Activated CD4-positive, alpha-beta T cell treated with anti-CD3 and anti-CD28 coated beads for 4 hours (primary cell): ENCODE measurements around the gene IL1RN.

Experiments
- DNase-seq, 2 donors: peaks; one replicate each; pipeline ENCODE4 v3.0.0-alpha.2; 2020

Gene IL1RN

GRCh38 chr2:113129519-113130078, 2.2 kb downstream of the IL1RN start:
- no peak for DNase-seq

- no peak for DNase-seq
Measured at GRCh38 chr2:113131352-113132185, 4.2 kb downstream of the IL1RN start.

- no peak for DNase-seq
Measured at GRCh38 chr2:113132414-113133021, 5.1 kb downstream of the IL1RN start.

- no peak for DNase-seq
Measured at GRCh38 chr2:113133704-113134598, 6.6 kb downstream of the IL1RN start.

GRCh38 chr2:113134717-113135116, 7.3 kb downstream of the IL1RN start:
- no peak for DNase-seq

DNA sequence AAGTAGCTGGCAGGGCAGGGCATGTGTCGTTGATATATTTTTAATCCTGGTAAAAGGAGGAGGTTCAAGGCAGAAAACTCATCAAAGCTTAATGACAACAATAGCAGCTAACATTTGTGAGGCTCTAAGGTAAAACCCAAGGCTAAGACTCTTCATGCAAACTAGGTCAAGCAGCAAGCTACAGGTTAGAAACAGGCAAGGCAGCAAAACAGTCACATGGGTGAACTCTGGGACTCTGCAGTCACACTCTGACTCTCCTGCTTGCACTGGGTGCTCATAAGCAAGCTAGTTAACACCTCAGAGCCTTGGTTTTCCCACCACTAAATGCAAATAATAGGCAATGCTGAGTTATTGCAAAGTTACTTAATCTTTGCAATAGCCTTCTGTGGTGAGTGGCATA, 7.9 kb downstream of the IL1RN start:
- no peak for DNase-seq

DNA sequence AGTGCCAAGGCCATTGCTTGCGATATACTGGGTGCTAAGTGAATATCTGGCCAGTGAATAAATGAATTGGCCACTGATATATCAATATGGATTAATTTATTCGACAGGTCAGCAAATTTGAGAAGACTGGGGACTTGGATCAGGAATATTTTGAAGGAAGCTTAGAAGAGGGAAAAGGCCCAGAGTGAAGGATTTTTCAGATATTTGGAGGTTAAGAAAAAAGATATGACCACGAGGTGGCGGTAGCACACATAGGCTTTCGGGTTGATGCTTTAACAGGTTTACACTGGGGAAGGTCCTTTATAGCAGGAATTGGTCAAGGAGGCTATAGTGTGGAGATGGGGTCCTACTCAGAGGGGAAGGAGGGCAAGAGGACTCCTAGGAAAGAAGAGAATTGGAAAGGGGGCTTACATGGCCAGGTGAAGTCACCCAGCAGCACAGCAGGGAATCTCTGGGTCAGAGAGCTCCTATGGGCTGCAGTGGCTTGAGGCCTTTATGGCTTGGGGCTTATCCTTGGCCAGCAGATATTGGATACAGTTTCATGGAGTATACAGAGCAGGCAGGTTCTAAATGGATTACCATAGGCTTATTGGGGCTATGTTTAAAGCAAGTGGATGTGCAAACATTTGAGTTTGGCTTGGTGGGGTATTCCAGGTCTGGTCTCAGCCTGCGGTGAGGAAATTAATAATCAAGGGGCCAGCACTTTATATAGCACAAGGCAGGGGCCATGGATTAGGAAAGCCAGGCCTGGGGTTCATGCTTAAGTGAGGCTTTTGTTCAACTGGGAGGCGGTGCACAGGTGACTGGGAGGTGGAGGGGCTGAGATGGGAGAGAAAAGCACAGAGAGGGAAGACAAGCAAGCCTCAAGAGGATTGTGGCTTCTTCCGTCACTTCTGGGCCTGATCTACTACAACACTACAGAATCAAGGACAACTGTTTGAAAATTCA, 9.7 kb downstream of the IL1RN start:
- peak; percentile 17 to 52 for DNase-seq

GRCh38 chr2:113137827-113138226, 10.4 kb downstream of the IL1RN start:
- DNase-seq: no peak

DNA sequence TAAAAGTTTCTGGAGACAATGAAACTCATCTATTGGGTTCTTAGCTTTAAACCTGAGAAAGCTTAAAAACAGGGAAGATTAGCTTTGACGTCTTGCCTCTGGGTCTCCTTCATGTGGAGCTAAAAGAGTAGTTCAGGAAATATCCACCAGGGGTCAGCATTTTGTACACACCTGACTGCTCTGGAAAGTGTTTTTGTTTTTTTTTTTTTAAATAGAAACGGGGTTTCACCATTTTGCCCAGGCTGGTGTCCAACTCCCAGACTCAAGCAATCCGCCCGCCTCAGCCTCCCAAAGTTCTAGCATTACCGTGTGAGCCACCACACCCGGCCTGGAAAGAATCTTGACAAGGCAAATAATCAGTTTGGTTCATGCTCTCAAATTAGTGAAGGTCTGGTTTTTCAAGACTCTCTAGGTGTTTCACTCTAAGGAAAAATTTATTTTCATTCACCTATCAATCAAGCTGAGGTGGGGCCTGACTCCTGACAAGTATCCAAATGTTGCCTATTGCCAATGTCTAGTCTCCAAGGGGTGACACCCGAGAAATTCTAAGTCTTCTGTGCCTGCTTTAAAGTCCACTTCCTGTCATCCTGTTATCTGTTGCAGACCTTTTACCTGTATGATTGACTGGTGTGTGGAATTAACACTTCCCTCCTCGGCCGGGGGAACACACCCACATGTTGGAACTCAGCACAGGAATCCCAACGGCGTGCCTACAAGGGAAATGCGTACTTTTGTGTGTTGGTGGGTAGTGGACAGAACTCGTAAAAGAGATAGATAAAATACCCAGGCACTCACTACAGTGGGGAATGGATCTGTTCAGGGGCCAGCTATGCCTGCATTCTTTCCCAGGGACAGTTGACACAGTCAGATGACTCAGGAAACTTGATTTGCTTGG, 11.3 kb downstream of the IL1RN start:
- DNase-seq: peak; percentile 44 to 74

- no peak for DNase-seq
Measured at GRCh38 chr2:113141451-113141850, 14.1 kb downstream of the IL1RN start.

- no peak for DNase-seq
Measured at GRCh38 chr2:113142290-113142689, 14.9 kb downstream of the IL1RN start.

GRCh38 chr2:113144259-113144658, 16.9 kb downstream of the IL1RN start:
- DNase-seq: no peak

GRCh38 chr2:113148606-113149552, 21.5 kb downstream of the IL1RN start:
- DNase-seq: no peak

DNA sequence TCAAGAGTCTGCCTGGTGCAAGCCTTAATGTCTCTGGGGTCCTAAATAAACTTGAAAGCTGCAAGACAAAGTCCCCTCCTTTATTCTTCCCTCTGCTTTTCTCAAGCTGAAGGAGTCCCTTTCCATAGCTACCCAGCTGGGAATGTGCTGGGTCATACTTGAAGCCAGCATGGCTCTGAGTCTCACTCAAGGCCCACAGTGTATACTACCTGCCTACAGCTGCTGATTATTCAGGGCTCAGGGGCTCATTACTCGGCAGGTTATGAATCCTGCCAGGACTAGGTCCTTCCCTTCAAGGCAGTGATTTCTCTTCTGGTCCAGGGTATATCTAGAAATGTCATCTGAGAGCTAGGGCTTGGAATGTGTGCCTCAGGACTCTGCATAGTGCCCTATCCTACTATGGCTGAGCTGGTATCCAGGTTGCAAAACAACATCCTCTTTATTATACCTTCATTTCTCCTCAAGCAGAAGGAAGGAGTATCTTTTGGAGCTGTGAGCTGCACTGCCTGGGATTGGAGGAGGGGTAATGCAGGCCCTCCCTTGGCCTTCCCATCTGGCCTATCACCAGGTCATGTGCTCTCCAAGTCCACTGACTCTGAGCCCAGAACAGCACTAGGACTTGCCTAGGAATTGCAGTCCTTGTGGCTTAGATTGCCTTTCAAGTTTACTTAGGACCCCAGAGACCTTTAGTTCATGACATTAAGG, 22.3 kb downstream of the IL1RN start:
- no peak for DNase-seq

DNA sequence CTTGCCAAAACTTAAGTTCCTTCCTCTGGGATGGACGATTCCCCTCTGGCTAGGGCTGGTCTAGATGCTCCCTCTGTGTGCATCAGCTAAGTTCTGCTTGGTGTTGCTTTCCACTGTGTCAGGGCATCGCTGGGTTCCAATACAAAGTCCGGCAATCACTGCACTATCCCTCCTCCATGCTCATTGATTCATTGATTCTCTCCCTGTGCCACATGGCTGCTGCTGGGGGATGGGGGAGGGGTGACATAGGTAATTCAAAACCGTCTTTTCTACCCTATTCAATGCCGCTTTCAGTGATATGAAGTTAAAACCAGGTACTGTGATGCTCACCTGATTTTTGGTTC, 22.8 kb downstream of the IL1RN start:
- DNase-seq: no peak

GRCh38 chr2:113155331-113155730, 27.9 kb downstream of the IL1RN start:
- DNase-seq: no peak

GRCh38 chr2:113156278-113157117, 29.1 kb downstream of the IL1RN start:
- no peak for DNase-seq
